Measurements from ENCODE around the gene RSBN1L.

DNA sequence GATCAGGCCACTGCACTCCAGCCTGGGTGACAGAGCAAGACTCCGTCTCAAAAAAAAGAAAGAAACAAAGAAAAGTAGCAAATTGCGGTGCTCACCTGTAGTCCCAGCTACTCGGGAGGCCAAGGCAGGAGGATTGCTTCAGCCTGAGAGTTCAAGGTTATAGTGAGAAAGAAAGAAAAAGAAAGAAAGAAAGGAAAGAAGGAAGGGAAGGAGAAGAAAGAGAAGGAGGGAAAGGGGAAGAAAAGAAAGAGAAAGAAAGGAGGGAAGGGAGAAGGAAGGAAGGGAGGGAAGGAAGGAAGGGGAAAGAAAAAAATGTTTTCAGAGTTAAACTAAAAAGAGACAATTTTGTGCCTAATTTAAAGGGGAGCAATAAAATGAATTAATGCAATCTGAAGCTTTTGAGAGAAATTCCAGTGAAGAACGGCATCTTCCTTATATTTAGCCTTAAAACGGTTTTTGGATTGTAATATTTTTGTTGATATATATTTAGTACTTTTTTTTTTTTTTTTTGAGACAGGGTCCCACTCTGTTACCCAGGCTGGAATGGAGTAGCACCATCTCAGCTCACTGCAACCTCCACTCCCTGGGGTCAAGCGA, 47.4 kb upstream of the RSBN1L start:
- TF ChIP-seq ESRRA (IDR thresholded peaks at IDR 0.05; ENCODE audit: borderline replicate concordance, low read length) (no peak), NR3C1 (IDR thresholded peaks at IDR 0.05) (no peak), JUN (IDR thresholded peaks at IDR 0.05) (no peak), EP300 (IDR thresholded peaks at IDR 0.05) (no peak), POLR2A (IDR thresholded peaks at IDR 0.05; ENCODE audit: low read length) (no peak), CEBPB (IDR thresholded peaks at IDR 0.05) (no peak), RAD21 (conservative IDR thresholded peaks at IDR 0.05 in 1 of 2, IDR thresholded peaks at IDR 0.05 in 1 of 2) (no peak), TP53 (CRISPR knock-in tag; IDR thresholded peaks at IDR 0.05) (no peak)
- TF ChIP-seq, protein P1, sequence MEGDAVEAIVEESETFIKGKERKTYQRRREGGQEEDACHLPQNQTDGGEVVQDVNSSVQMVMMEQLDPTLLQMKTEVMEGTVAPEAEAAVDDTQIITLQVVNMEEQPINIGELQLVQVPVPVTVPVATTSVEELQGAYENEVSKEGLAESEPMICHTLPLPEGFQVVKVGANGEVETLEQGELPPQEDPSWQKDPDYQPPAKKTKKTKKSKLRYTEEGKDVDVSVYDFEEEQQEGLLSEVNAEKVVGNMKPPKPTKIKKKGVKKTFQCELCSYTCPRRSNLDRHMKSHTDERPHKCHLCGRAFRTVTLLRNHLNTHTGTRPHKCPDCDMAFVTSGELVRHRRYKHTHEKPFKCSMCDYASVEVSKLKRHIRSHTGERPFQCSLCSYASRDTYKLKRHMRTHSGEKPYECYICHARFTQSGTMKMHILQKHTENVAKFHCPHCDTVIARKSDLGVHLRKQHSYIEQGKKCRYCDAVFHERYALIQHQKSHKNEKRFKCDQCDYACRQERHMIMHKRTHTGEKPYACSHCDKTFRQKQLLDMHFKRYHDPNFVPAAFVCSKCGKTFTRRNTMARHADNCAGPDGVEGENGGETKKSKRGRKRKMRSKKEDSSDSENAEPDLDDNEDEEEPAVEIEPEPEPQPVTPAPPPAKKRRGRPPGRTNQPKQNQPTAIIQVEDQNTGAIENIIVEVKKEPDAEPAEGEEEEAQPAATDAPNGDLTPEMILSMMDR (IDR thresholded peaks at IDR 0.05) = no peak
- TF ChIP-seq, protein P2, sequence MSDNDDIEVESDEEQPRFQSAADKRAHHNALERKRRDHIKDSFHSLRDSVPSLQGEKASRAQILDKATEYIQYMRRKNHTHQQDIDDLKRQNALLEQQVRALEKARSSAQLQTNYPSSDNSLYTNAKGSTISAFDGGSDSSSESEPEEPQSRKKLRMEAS (IDR thresholded peaks at IDR 0.05) = no peak
- TF ChIP-seq, protein P3, sequence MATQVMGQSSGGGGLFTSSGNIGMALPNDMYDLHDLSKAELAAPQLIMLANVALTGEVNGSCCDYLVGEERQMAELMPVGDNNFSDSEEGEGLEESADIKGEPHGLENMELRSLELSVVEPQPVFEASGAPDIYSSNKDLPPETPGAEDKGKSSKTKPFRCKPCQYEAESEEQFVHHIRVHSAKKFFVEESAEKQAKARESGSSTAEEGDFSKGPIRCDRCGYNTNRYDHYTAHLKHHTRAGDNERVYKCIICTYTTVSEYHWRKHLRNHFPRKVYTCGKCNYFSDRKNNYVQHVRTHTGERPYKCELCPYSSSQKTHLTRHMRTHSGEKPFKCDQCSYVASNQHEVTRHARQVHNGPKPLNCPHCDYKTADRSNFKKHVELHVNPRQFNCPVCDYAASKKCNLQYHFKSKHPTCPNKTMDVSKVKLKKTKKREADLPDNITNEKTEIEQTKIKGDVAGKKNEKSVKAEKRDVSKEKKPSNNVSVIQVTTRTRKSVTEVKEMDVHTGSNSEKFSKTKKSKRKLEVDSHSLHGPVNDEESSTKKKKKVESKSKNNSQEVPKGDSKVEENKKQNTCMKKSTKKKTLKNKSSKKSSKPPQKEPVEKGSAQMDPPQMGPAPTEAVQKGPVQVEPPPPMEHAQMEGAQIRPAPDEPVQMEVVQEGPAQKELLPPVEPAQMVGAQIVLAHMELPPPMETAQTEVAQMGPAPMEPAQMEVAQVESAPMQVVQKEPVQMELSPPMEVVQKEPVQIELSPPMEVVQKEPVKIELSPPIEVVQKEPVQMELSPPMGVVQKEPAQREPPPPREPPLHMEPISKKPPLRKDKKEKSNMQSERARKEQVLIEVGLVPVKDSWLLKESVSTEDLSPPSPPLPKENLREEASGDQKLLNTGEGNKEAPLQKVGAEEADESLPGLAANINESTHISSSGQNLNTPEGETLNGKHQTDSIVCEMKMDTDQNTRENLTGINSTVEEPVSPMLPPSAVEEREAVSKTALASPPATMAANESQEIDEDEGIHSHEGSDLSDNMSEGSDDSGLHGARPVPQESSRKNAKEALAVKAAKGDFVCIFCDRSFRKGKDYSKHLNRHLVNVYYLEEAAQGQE (IDR thresholded peaks at IDR 0.05) = no peak
